Neural progenitor cell (in vitro differentiated cells): ENCODE measurements around the gene RBFOX1. TPM values are rescaled to one million over a fixed set of nuclear protein-coding genes. Genes with fewer than 3 reads are reported as not detected.

ENCODE experiments used
- DNase-seq: peaks from one replicate; pipeline ENCODE4 v3.0.0-alpha.2; 2016; ENCODE audit warnings: low spot score
- H2AFZ ChIP-seq: fragments of 200-600 bp; sonication (generic); replicated peaks from 2 replicates; pipeline ENCODE4 v1.6.1; 2016; ENCODE audit warnings: antibody characterized with exemption
- H3F3A ChIP-seq: fragments of 200-600 bp; sonication (generic); 2 replicates; pipeline ENCODE4 v1.6.1; 2016; ENCODE audit warnings: antibody characterized with exemption, low read depth
- H3K27ac ChIP-seq: fragments of 200-600 bp; sonication (generic); 2 replicates; pipeline ENCODE4 v1.5.1; 2016; ENCODE audit warnings: mild to moderate bottlenecking
- H3K27me3 ChIP-seq: fragments of 200-600 bp; sonication (generic); 2 replicates; pipeline ENCODE4 v1.6.1; 2016; ENCODE audit warnings: mild to moderate bottlenecking, moderate library complexity
- H3K36me3 ChIP-seq: fragments of 200-600 bp; sonication (generic); 2 replicates; pipeline ENCODE4 v1.5.1; 2016
- H3K4me1 ChIP-seq: fragments of 200-600 bp; sonication (generic); 2 replicates; pipeline ENCODE4 v1.6.1; 2016; ENCODE audit warnings: mixed run types
- H3K4me2 ChIP-seq: fragments of 200-600 bp; sonication (generic); 2 replicates; pipeline ENCODE4 v1.6.1; 2016
- H3K4me3 ChIP-seq: fragments of 200-600 bp; sonication (generic); 2 replicates; pipeline ENCODE4 v1.5.1; 2016
- H3K79me2 ChIP-seq: fragments of 200-600 bp; sonication (generic); 2 replicates; pipeline ENCODE4 v1.6.1; 2016; ENCODE audit warnings: low read depth
- H3K9ac ChIP-seq: fragments of 200-600 bp; sonication (generic); 2 replicates; pipeline ENCODE4 v1.6.1; 2016
- H3K9me3 ChIP-seq: fragments of 200-600 bp; sonication (generic); 2 replicates; pipeline ENCODE4 v1.5.1; 2016; ENCODE audit warnings: low read depth
- H4K20me1 ChIP-seq: fragments of 200-600 bp; sonication (generic); 2 replicates; pipeline ENCODE4 v1.6.1; 2016; ENCODE audit warnings: low read depth
- H3K27ac Mint-ChIP-seq: 3 replicates; pipeline ENCODE4 v1.8.0; 2021; ENCODE audit warnings: mixed read lengths
- H3K27me3 Mint-ChIP-seq: 2 replicates; pipeline ENCODE4 v1.8.0; 2022; ENCODE audit warnings: low read depth, mild to moderate bottlenecking, inconsistent platforms, moderate library complexity, mixed read lengths; ENCODE audit not compliant: insufficient read depth
- H3K36me3 Mint-ChIP-seq: 3 replicates; pipeline ENCODE4 v1.8.0; 2021; ENCODE audit warnings: mixed read lengths
- H3K4me1 Mint-ChIP-seq: 3 replicates; pipeline ENCODE4 v1.8.0; 2021; ENCODE audit warnings: mixed read lengths
- H3K4me3 Mint-ChIP-seq: 3 replicates; pipeline ENCODE4 v1.8.0; 2021; ENCODE audit warnings: mild to moderate bottlenecking, moderate library complexity, mixed read lengths
- H3K9me3 Mint-ChIP-seq: 3 replicates; pipeline ENCODE4 v1.8.0; 2020; ENCODE audit warnings: mixed read lengths
- EZH2 ChIP-seq: fragments of 200-600 bp; sonication (generic); IDR thresholded peaks from 2 replicates; pipeline ENCODE4 v1.6.1; 2017; ENCODE audit warnings: antibody characterized with exemption, mild to moderate bottlenecking, moderate library complexity
- EZH2phosphoT487 ChIP-seq: fragments of 200-600 bp; sonication (generic); IDR thresholded peaks from 2 replicates; pipeline ENCODE4 v1.6.1; 2017; ENCODE audit warnings: antibody characterized with exemption
- total RNA-seq: library from RNA; depleted of rRNA; stranded (reverse); fragments of >200 nt; gene quantifications from 2 replicates; pipeline ENCODE4 v1.2.3, GENCODE V29; 2015; ENCODE audit warnings: low replicate concordance
- TF ChIP-seq, protein P1 (sequence below): fragments of 200-600 bp; sonication (generic); IDR thresholded peaks from 2 replicates; pipeline ENCODE4 v1.5.1; 2017; ENCODE audit warnings: antibody characterized with exemption, mild to moderate bottlenecking

RBFOX1 gene
- total RNA-seq, 1 donor from 2014 or later, result 1.2 TPM

DNA sequence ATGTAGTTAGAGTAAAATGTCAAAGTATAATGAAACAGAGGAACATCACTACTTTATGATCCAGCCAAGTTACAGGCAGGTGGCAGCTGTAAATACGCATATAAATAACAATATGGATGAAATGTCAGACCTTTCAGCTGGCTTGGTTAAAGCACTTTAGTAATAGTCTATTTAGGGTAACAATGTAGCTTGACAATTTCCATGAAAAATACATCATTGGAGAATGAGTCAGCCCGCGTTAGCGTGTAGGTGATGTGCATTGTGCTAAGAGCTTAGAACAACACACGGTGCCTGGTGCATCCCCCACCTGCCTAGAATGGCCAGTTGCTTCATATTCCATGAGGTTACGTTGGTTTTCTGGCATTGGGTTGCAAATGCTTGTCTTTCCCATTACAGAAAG lies 119.4 kb downstream of the RBFOX1 start:
- H3K27me3 Mint-ChIP-seq, result peaks cover 7% of the 10 kb centered on the region
- no peak overlapping the region for H2AFZ ChIP-seq
- no peak overlapping the region for H3K27ac ChIP-seq
- H3K9me3 ChIP-seq, result no peaks in the 10 kb centered on the region
- H3K4me3 ChIP-seq, result no peak overlapping the region
- no peak for TF ChIP-seq EZH2phosphoT487
- TF ChIP-seq, protein P1, sequence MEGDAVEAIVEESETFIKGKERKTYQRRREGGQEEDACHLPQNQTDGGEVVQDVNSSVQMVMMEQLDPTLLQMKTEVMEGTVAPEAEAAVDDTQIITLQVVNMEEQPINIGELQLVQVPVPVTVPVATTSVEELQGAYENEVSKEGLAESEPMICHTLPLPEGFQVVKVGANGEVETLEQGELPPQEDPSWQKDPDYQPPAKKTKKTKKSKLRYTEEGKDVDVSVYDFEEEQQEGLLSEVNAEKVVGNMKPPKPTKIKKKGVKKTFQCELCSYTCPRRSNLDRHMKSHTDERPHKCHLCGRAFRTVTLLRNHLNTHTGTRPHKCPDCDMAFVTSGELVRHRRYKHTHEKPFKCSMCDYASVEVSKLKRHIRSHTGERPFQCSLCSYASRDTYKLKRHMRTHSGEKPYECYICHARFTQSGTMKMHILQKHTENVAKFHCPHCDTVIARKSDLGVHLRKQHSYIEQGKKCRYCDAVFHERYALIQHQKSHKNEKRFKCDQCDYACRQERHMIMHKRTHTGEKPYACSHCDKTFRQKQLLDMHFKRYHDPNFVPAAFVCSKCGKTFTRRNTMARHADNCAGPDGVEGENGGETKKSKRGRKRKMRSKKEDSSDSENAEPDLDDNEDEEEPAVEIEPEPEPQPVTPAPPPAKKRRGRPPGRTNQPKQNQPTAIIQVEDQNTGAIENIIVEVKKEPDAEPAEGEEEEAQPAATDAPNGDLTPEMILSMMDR, result no peak
- no peak for TF ChIP-seq EZH2
- H3K9me3 Mint-ChIP-seq, result peaks cover 3% of the 10 kb centered on the region
- no peak overlapping the region for H3K9ac ChIP-seq
- peaks cover 11% of the 10 kb centered on the region for H3K4me1 Mint-ChIP-seq
- no peak for DNase-seq
- no peaks in the 10 kb centered on the region for H3K27me3 ChIP-seq
- H4K20me1 ChIP-seq, result no peaks in the 10 kb centered on the region
- no peak overlapping the region for H3K27ac Mint-ChIP-seq
- peaks cover 3% of the 10 kb centered on the region for H3F3A ChIP-seq
- no peaks in the 10 kb centered on the region for H3K36me3 ChIP-seq
- H3K4me1 ChIP-seq, result peaks cover 7% of the 10 kb centered on the region
- H3K36me3 Mint-ChIP-seq, result no peaks in the 10 kb centered on the region
- H3K4me2 ChIP-seq, result no peak overlapping the region
- no peaks in the 10 kb centered on the region for H3K79me2 ChIP-seq
- no peak overlapping the region for H3K4me3 Mint-ChIP-seq

DNA sequence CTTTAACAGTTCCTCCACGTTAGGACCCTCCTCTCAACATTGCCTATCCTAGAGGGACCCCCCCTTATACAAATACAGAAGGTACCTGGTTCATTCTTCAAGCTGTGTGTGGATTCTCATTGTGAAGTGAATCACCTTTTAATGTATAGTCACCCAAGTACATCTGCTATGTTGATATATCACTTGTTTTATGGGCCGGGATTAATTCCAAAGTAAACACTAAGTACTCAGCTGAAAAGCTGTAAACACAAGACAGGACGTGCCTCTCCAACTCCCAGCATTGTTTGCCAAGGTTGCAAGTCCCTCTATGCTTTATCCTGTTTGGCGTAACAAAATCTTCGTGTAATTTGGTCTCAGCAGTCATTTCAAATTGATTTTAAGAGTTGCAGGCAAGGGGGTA lies 123.6 kb downstream of the RBFOX1 start:
- no peaks in the 10 kb centered on the region for H3K9me3 Mint-ChIP-seq
- TF ChIP-seq, protein P1, result no peak
- no peak for TF ChIP-seq EZH2
- no peak for TF ChIP-seq EZH2phosphoT487
- H3K4me2 ChIP-seq, result no peak overlapping the region

DNA sequence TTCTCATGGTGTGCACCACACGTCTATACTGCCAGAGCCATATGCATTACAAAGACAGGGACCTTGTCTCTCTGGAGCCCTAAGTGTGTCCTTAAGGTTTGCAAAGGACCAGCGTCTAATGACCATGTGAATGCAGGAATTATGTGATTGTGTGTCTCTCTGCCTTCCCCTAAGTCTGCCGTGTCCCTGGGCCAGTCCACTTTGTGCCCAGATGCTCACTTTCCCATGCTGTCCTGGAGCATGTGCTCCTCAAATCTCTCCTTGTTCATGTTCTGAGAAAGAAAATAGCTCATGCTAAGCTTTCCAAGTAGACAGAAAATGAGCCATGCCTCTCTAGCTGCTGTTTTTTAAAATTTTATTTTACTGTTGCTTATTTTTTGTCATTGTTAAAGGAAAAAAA lies 125.5 kb downstream of the RBFOX1 start:
- Histone ChIP-seq H3K36me3 (no peaks in the 10 kb centered on the region), H4K20me1 (no peaks in the 10 kb centered on the region), H2AFZ (no peak overlapping the region), H3K4me2 (no peak overlapping the region), H3K4me1 (no peaks in the 10 kb centered on the region), H3K4me3 (no peak overlapping the region), H3K9ac (no peak overlapping the region), H3K79me2 (no peaks in the 10 kb centered on the region), H3K9me3 (no peaks in the 10 kb centered on the region), H3K27ac (no peak overlapping the region), H3F3A (no peaks in the 10 kb centered on the region), H3K27me3 (no peaks in the 10 kb centered on the region)
- H3K27me3 Mint-ChIP-seq, result peaks cover 6% of the 10 kb centered on the region
- TF ChIP-seq EZH2phosphoT487 (no peak), EZH2 (no peak)
- TF ChIP-seq, protein P1, result no peak
- H3K9me3 Mint-ChIP-seq, result no peaks in the 10 kb centered on the region
- no peak overlapping the region for H3K4me3 Mint-ChIP-seq
- no peaks in the 10 kb centered on the region for H3K36me3 Mint-ChIP-seq
- H3K27ac Mint-ChIP-seq, result no peak overlapping the region
- DNase-seq, result no peak
- H3K4me1 Mint-ChIP-seq, result peaks cover 9% of the 10 kb centered on the region

More for the DNA sequence above, 123.6 kb downstream of the RBFOX1 start:
- H3K27ac ChIP-seq, result no peak overlapping the region
- no peaks in the 10 kb centered on the region for H3K36me3 ChIP-seq
- no peak overlapping the region for H2AFZ ChIP-seq
- Mint-ChIP-seq H3K27me3 (peaks cover 6% of the 10 kb centered on the region), H3K4me3 (no peak overlapping the region), H3K4me1 (peaks cover 4% of the 10 kb centered on the region), H3K27ac (no peak overlapping the region), H3K36me3 (no peaks in the 10 kb centered on the region)
- no peaks in the 10 kb centered on the region for H3K4me1 ChIP-seq
- no peaks in the 10 kb centered on the region for H3F3A ChIP-seq
- H3K4me3 ChIP-seq, result no peak overlapping the region
- H3K9me3 ChIP-seq, result no peaks in the 10 kb centered on the region
- no peak for DNase-seq
- no peak overlapping the region for H3K9ac ChIP-seq
- H3K27me3 ChIP-seq, result no peaks in the 10 kb centered on the region
- H3K79me2 ChIP-seq, result no peaks in the 10 kb centered on the region
- H4K20me1 ChIP-seq, result no peaks in the 10 kb centered on the region
